Measurements from ENCODE around the gene SLC2A11. TPM values are rescaled to one million over a fixed set of nuclear protein-coding genes. Genes with fewer than 3 reads are reported as not detected.

Gene SLC2A11
- total RNA-seq, 1 donor = 15.1 TPM

GRCh38 chr22:23841736-23842445 lies 15.8 kb upstream of the SLC2A11 start:
- H3K4me3 ChIP-seq (ENCODE audit: low read depth, low read length) = no peak overlapping the region
- no peak for DNase-seq (ENCODE audit: low read depth)

DNA sequence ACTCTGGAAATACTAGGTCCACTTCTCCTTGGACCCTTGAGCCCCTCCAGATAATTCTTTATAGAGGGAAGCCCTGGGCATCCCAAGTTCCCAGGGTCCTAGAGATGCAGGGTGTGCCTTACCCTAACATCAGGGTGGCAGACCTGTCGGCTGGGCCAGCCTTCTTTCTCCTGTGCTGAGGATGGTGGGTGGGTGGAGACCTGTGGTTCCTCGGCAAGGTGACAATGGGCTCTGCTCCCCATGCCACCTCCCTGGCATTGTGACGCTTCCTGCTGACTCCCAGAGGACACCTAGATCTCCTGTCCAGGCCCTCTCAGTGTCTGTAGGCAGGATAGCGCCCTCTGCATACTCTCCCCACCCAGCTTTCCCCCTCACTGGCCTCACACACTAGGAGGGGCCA lies 15.1 kb upstream of the SLC2A11 start:
- no peak for TF ChIP-seq CTCF (IDR thresholded peaks at IDR 0.05; ENCODE audit: insufficient read depth, low read depth, low read length)
- no peak for DNase-seq (ENCODE audit: low read depth)
- H3K4me3 ChIP-seq (ENCODE audit: low read depth, low read length) = no peak overlapping the region

More at GRCh38 chr22:23841736-23842445, 15.8 kb upstream of the SLC2A11 start:
- TF ChIP-seq CTCF (IDR thresholded peaks at IDR 0.05; ENCODE audit: insufficient read depth, low read depth, low read length) = no peak

GRCh38 chr22:23844739-23845202 lies 12.9 kb upstream of the SLC2A11 start:
- no peak overlapping the region for H3K4me3 ChIP-seq (ENCODE audit: low read depth, low read length)
- DNase-seq (ENCODE audit: low read depth) = no peak
- no peak for TF ChIP-seq CTCF (IDR thresholded peaks at IDR 0.05; ENCODE audit: insufficient read depth, low read depth, low read length)

GRCh38 chr22:23845265-23846080 lies 12.2 kb upstream of the SLC2A11 start:
- no peak for TF ChIP-seq CTCF (IDR thresholded peaks at IDR 0.05; ENCODE audit: insufficient read depth, low read depth, low read length)
- no peak overlapping the region for H3K4me3 ChIP-seq (ENCODE audit: low read depth, low read length)
- no peak for DNase-seq (ENCODE audit: low read depth)

DNA sequence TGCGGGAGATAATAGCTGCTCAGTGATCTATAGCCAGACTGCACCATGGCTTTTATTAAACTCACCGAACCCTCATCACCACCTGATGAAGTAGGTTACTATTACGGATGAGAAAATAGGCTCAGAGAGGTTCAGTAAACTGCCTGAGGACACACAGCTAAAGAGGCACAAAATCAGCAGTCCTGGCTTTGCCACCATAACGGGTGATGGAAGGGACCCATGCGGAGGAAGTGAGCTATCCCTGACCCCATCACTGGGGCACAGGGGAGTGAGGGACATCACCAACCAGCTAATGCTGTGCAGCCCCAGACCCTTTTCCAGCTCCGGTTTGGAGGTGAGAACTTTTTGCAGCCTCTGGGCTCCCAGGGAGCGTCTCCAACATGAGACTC lies 11.6 kb upstream of the SLC2A11 start:
- no peak for TF ChIP-seq CTCF (IDR thresholded peaks at IDR 0.05; ENCODE audit: insufficient read depth, low read depth, low read length)
- no peak for DNase-seq (ENCODE audit: low read depth)
- H3K4me3 ChIP-seq (ENCODE audit: low read depth, low read length) = no peak overlapping the region

- H3K4me3 ChIP-seq (ENCODE audit: low read depth, low read length) = no peak overlapping the region
- TF ChIP-seq CTCF (IDR thresholded peaks at IDR 0.05; ENCODE audit: insufficient read depth, low read depth, low read length) = no peak
- DNase-seq (ENCODE audit: low read depth) = no peak
These were observed 10.3 kb upstream of the SLC2A11 start for GRCh38 chr22:23847310-23847920.
